HG03521 (cell line): ENCODE data around the gene SLC9B2.
A peak's percentile ranks its signal among the peaks of the same experiment; 100 is the strongest.

ENCODE experiments used
- ATAC-seq: cut with Tn5 transposase; IDR thresholded peaks from one replicate; pipeline ENCODE4 v1.9.1; 2021; ENCODE audit warnings: mild to moderate bottlenecking, moderate library complexity; ENCODE audit not compliant: unreplicated experiment

SLC9B2 gene

DNA sequence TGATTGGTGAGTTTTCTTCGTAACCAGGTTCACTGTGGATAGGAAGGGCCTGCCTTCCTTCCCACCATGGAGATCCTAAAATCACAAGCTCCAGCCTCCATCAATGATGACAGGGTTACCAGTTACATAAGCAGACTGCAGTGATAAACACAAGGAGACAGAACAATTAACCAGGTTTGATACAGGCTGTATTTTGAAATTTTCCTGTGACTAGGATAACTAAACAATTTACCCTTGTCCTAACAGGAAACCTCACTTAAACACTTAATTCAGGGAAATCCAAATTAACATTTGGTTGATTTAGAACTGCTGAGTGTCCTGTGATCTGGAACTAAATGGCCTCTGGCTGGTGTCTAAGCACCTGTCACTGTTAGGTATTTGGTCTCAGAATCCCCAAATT is 3.1 kb upstream of the SLC9B2 start:
- no peak for ATAC-seq

DNA sequence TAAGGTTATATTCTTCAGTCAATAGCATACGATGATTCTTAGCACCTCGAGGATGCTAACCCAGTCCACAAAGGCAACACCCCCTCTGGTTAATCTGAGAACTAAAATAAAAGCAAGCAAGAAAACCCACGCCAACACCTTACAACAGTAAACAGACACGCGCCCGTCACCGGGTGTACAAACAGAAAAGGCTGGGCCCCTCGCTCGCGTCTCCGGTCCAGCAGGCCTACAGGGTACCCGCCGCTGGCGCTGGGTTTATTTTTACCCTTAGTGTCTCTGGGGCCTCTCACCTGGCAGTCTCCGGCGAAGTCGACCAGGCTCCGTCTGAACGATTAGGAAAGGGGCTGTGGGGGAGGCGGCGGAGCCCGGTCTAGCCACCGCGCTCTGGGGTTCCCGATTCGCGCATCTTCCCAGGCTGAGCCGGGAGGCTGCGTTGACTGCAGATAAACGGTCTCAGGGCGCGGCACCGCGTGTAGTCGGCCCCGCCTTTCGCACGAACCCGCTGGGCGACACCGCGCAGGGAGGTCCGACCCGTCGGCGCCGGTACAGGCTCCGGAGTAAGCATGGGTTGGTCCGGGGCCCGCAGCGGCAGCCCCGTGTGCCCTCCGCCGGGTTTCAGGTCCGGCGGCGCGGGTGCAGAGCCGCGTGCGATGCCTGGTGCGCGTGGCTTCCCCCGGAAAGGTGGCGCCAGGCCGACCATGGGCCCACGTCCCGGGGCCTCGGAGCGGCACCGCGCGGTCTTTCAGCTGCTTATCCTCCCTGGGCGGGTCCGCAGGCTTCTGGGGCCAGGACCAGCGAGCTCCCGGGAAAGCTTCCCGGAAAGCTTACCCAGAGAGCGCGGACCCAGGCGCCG is 441 bp downstream of the SLC9B2 start:
- peak; percentile 50 for ATAC-seq

DNA sequence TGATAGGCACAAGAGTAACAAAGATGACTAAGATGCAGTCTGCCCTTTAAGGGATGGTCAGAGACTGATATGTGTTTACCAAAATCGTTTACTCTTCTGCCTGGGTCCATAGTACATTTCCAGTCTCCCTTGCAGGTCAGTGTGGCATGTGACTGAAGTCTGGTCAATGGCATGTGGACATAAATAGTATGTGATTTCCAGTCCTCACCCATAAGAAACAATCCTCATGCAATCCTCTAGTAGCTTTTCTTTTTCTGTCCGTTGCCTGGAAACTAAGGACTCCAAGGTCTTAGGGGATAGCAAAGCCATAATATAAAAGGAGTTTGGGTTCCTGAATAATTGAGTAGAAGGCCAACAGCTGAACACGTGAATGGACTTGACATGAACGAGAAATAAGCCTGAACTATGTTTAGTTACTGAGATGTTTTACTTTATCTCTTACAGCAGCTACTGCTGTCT is 1.1 kb downstream of the SLC9B2 start:
- no peak for ATAC-seq

DNA sequence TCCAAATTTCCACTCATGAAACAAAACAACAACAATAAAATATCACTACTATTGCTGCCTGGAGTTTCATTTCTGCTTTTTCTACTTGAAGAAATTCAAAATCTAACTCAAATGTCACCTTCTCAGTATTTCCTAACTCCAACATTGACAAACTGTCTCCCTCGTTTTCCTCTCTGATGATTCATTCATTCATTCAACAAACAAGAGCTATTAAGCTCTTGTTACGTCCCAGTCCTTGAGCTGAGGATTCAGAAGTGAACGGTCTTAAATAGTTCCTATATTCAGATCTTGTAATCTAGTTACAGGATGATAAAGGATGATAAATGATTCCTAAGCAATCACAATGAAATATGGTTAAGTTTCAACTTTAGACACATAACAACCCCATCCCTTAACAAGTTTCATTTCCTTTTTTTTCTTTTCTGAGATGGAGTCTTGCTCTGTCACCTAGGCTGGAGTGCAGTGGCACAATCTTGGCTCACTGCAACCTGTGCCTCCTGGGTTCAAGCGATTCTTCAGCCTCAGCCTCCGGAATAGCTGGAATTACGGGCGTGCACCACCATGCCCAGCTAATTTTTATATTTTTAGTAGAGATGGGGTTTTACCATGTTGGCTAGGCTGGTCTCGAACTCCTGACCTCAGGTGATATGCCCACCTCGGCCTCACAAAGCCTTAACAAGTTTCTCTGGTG is 1.7 kb downstream of the SLC9B2 start:
- ATAC-seq, result peak; percentile 32

DNA sequence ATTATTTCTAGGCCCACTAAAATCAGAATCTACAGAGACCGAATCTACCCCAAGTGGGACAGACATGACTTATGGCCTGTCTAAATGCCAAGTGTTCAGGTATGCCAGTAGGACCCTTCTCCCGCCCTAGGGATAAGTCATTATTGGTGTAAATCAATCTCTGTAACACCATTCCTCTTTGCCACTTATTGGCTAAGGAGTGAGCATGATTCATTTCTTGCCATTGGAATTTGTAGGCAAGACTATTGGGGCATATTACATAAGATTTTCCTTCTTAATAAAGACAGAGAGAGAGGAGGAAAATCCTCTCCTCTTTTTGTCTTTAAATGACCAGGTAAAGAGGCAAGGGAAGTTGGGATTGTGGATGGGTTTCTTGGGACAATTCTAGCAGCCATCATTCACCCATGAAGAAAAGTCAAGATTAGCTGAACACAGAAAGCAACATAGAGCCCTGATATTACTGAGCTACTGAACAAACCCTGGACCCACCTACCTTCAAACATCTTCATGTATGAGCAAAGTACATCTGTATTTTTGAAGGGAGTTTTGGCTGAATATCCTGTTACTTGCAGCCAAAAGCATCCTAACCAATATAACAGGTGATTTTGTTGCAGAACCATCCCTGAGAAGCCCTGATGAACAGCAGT is 2.6 kb downstream of the SLC9B2 start:
- no peak for ATAC-seq

DNA sequence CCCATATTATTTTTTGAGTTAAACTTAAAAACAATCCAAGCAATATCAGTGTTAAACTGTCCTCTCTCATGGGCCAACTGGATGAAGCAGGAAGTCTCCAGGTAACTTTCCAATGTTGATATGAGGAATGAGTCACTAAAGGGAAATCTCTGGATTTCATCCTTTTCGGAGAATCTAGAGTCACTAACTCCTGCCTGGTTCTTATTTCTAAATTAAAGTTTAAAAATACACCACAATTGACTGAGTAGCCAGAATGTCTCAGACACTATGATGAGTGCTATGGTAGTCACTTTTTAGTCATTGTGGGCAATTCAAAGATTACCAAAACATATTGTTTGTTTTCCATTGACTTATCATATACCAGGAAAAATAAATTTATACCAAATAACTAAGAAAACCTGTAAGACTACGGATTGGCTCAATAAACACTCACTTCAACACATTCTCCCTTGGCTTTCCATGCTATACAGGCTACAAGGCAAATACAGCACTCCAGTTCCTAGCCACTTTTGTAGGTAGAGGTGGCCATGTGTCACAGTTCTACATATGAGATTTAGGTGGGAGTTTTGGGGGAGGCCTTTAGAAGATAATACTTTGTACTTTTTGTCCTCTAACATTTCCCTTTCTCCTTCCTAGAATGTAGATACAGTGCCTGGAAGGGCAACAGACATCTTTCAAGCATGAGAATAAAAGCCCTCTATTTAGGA is 8.6 kb downstream of the SLC9B2 start:
- ATAC-seq, result no peak

DNA sequence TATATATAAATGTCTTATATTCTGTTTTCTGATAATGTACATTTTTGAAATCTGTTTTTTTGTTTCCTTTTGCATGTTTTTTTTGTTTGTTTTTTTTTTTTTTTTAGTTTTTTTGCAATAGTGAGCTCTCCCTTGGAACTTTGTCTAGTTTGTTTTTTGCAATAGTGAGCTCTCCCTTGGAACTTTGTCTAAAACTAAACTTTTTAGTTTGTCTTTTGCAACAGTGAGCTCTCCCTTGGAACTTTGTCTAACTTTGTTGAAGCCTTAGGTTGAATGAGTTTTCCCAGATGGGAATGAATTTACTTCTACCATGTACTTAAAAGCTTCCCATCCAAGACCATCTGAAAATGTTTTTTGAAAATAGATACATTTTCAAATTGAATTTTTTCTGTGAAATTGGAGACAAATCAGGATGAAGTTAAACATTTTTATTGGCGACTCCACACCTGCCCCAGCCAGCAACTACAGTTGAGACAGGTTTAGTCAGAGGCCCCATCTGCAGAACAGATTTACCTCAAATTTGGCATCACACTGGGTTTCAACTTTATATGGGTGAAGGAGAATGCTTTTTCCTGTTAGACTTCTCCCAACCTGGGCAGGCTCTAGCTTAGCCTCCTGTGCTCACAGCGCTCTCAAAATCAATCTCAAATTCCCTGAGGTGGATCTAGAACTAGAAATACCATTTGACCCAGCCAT is 16.0 kb downstream of the SLC9B2 start:
- no peak for ATAC-seq

DNA sequence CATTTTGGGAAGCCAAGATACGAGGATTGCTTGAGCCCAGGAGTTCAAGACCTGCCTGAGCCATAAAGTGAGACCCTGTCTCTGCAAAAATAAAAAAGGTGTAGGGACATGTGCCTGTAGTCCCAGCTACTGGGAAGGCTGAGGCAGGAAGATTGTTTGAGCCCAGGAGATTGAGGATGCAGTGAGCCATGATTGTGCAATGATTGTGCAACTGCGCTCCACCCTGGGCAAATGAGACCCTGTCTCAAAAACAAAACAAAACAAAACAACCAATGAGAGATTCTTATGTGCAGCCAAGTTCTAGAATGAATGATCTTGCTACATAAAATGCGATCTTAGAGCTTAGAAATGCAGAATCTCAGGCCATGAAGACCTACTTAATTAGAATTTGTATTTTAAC is 22.5 kb downstream of the SLC9B2 start:
- ATAC-seq, result no peak

DNA sequence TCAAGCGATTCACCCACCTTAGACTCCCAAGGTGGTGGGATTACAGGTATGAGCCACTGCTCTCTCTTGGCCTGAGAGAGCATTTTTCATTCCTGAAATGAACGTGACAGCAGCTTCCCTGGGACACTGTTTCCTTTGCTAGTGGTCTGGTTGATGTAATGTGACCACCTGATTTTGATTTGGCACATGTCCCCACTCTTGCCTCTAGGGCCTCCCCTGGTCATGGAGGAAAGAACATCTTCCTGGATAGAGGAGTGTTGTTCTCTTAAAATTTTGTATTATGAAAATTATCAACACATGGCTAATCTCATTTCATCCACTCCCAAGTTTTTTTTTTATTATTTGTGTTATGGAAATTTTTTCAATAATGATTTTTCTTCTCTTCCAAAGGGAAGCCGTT is 23.8 kb downstream of the SLC9B2 start:
- ATAC-seq, result no peak

DNA sequence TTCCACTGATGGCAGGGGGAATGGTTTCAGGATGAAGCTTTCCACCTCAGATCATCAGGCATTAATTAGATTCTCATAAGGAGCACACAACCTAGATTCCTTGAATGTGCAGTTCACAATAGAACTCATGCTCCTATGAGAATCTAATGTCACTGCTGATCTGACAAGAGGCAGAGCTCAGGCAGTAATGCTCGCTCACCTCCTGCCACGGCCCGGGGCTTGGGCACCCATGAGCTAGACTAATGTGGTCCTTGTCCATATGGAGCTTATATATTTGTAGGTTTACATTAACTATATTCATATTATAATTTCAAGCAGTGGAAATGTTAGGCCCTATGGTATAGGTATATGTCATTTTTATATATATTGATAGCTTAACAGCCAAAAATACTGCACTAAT is 24.4 kb downstream of the SLC9B2 start:
- no peak for ATAC-seq

DNA sequence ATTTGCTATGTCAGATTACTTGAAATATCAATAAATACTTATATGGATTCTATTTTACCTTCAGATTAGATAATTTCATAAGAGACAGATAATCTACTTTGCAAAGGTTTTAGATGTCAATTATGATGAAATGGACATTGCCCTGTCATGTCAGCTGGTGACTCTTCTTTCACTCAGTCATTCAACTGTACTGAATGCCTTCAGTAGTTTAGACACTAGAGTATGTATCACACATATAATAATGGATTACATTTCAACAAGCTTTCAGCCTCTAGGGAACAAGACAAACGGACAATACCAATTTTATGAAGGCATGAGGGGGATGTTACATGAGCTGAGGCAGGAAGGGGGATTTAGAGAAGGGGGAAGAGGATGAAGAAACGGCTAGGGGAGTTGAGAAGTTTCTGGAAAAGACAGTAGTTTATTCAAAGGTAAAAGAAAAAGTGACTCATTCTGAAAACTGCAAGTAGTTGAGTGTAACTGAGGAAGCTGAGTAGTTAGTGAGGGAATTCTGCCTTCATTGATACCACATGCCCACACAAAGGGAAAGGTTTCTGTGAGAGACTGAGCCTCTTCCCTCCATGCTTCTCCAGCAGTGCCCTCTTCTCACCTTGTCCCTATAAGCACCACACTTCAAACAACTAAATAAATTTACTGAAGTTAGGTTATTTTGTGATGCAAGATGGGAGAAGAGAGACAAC is 25.7 kb downstream of the SLC9B2 start:
- no peak for ATAC-seq

DNA sequence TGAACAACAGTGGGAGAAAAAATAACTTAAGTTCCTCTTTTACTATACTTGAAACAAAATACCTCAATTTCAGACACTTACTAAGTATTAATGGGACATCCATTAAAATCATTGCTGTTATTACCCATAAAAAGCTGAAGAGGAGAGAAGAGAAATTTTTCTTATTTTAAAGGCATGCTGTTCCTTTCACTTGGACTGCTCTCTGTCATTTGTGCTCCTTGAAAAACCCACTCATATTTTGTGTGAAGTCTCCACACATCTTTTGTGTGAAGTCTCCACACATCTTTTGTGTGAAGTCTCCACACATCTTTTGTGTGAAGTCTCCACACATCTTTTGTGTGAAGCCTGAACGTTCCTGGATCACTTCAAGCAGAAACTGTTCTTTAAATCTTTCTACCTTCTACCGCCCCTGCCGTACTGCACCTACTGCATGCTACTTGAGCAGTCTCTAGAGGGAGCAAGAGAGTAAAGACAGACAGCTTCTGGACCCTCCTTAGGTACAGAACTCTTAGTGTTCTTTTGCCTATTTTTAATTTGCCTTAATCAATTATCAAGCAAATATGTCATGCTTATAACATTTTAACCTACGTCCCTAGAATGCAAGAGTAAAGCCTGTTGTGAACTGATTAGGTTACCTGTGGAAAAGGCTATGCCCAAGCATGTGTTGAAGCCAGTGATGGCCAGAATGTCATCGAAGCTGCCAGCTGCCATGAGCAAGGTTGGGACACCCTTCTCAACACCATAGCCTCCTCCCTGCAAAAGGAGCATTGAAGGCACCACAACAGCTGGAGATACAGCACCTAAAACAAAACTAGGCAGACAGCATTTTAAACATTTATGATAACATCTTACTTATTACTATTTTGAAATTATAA is 29.9 kb downstream of the SLC9B2 start:
- ATAC-seq, result peak; percentile 85

DNA sequence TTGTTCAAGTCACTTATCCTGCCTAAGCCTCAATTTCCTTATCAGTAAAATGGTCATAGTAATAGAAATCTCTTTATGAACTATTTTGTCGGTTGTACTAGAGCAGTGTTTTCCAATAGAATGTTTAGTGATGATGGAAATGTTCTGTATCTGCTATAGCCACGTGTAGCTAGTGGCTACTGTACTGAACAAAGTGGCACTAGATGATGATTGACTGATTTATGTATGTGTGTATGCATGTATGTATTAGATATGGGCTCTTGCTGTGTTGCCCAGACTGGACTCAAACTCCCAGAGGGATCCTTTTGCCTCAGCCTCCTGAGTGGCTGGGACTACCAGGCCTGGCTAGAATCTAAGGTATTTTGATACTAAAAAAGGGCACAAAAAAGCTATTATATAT is 32.4 kb downstream of the SLC9B2 start:
- no peak for ATAC-seq

DNA sequence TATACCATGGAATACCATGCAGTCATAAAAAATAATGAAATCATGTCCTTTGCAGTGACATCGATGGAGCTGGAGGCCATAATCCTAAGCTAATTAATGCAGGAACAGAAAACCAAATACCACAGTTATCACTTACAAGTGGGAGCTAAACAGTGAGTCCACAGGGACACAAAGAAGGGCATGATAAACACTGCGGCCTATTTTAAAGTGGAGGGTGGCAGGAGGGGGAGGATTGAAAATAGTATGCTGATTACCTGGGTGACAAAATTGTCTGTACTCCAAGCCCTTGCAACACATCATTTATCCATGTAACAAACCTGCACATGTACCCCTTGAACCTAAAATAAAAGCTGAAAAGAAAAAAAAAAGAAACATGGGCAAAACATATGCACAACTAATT is 40.4 kb downstream of the SLC9B2 start:
- no peak for ATAC-seq

DNA sequence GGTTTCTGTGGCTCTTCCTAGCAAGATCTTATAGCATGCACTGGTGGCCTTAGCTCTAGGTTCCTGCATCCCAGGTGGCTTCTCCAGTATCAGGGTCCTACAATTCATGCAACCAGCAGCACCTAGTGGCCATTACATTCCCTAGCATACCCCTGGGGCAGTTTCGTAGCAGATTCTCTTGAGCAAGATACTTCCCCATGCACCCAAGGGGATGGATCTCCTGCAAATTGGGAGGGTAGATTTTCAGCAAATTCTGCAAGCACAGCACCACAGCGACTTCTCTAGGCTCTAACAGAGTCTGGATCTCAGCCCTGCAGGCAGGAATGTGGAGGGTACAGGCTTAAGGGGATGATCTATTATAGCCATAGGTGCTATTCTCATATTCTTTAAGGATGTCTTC is 44.0 kb downstream of the SLC9B2 start:
- ATAC-seq, result no peak

DNA sequence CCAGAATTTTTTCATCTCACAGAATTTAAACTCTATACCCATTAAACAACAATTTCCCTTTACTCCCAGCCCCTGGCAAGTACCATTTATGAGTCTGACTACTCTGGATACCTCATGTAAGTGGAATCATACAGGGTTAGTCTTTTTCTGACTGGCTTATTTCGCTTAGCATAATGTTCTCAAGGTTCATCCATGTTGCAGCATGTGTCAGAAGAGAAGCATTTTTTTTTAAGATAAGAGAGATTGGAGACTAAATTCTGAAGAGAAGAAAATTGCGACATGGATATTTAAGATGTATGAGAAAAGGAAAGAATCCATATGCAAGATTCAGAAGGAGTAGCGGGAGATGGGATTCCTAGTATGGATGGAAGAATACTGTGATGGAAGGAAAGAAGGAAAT is 45.8 kb downstream of the SLC9B2 start:
- ATAC-seq, result no peak

DNA sequence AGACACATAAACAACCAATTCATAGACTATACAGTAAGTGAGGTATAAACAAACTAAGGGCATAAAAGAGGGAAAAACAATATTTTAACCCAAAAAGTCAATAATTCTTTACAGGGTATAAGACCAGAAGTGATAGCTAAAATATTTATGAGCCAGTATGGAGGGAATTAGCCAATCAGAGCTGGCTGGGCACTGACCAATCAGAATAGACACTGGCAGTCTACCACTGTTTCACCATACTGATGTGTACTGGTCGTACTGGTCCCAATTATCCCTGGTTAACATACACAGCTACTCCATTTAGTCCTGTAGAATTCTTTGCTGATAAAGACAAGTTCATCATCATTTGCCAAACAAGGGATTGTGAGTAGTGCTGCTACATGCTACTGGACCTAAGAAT is 47.3 kb downstream of the SLC9B2 start:
- ATAC-seq, result no peak

DNA sequence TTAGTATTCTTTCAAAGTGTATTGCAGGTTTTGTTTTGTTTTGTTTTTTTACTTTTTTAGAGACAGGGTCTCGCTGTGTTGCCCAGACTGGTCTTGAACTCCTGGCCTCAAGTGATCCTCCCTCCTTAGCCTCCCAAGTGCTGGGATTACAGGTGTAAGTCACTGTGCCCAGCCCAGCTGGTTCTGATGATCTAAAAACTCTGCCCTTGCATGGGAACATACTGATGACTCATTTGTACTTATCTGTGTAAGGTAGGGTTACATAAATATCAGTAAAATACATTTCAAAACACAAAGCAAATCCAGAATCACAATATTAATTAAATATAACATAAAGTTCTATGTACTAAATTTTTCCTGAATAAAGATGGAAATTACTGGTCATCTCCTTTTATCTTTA is 49.7 kb downstream of the SLC9B2 start:
- ATAC-seq, result no peak

DNA sequence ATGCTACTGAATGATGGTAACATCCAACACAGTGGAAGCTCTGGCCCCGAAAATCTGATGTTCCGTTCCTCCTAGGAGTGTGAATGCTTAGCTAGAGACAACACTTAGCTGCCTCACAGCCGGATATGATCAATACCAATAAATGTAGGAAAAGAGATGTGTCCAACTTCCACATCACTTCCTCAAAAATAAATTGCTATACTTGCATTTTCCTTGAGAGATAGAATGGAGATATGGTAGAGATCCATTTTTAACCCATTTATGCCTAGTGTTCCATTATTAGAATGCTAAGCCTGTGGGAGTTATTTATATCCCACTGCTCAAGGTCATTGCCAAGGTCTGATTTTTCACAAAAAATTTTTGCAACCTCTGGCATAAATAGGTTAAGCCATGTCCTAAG is 51.6 kb downstream of the SLC9B2 start:
- ATAC-seq, result no peak
